Midbrain (tissue), 1 donor: ENCODE results near the gene ARPP19.
"Not testable (repeated sequence)": the region's sequence is repeated elsewhere in the genome, so short reads cannot be mapped to it uniquely, and the experiment has no call there.

Experiments
- DNase-seq: peaks from one replicate; lab custom pipeline; 2025; lab: John Stamatoyannopoulos, UW

Gene ARPP19

GRCh38 chr15:52551186-52551585, 17.6 kb downstream of the ARPP19 start:
- not testable (repeated sequence) for DNase-seq

DNA sequence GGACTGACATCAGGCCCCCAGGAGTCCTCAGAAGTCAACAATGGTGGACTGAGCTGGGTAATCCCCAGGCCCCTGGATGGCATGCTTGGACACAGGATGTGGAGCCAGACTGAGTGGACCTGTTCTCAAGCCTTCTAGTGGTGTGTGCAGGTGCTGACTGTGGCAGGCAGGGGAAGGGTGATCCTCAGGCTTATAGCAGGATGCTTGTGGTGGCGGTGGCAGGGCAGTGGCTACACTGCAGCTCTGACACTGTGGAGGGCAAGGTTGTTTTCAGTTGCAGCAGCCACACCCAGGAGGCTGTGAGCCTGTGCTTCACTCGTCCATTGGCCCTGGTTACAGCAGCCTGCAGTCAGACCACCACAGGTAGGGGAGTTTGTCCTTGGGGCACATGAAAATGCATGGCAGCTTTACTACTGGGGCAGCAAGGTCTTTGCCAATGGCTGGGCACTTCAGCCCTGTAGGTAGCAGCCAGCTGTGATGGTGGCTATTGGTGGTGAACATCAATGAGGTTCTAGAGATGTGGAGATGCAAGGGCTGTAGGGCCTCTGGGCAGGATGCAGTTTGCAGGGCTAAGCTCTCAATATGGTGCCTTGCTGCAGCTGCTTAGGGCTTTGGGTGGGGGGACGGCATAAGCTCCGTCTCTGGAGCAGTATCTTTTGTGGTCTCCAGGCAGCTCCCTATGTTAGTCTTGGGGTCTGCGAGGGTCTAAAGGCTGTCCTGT, 22.6 kb downstream of the ARPP19 start:
- no peak for DNase-seq

DNA sequence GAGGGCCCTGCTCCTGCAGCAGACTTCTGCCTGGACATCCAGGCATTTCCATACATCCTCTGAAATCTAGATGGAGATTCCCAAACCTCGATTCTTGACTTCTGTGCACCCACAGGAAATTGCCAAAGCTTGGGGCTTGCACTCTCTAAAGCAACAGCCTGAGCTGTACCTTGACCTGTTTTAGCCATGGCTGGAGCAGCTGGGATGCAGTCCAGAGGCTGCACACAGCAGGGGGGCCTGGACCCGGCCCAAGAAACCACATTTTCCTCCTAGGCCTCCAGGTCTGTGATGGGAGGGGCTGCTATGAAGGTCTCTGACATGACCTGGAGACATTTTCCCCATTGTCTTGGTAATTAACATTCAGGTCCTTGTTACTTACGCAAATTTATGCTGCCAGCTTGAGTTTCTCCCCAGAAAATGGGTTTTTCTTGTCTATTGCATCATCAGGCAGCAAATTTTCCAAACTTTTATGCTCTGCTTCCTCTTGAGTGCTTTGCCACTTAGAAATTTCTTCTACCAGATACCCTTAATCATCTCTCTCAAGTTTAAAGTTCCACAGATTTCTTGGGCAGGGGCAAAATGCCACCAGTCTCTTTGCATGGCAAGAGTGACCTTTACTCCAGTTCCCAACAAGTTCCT, 28.3 kb downstream of the ARPP19 start:
- DNase-seq: no peak

DNA sequence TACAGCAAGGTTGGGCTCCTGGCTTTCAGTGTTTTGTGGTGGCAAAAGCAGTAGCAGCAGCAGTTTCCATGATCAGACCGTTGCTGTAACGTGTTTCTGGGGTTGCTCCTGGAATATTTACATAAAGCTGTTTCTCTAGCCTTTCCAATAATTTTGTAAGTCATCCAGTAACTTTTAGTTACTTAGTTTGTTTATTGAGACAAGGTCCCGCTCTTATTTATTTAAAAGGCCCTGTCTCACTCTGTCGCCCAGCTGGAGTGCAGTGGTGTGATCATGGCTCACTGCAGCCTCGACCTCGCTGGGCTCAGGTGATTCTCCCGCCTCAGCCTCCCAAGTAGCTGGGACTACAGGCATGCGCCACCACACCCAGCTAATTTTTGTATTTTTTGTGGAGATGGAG, 31.4 kb downstream of the ARPP19 start:
- no peak for DNase-seq

DNA sequence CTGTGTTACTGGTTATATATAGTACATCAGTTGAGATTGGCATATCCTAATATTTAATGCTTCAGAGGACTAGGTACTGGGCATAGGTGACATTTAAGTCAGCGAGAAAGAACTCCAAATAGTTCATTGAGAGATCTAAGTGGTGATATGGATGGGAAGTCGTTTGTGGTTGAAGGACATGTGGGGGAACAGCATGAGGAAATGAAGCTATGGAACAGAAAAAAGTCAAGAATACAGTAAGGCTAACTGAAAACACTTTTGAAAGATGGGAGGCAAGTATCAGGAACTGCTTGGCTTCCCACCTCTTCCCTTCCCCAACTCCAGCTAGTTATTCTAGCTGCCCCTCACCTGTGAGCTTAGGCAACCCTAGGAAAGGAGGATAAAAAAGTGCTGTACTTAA, 36.4 kb downstream of the ARPP19 start:
- DNase-seq: no peak

GRCh38 chr15:52529940-52530339, 38.9 kb downstream of the ARPP19 start:
- DNase-seq: no peak

DNA sequence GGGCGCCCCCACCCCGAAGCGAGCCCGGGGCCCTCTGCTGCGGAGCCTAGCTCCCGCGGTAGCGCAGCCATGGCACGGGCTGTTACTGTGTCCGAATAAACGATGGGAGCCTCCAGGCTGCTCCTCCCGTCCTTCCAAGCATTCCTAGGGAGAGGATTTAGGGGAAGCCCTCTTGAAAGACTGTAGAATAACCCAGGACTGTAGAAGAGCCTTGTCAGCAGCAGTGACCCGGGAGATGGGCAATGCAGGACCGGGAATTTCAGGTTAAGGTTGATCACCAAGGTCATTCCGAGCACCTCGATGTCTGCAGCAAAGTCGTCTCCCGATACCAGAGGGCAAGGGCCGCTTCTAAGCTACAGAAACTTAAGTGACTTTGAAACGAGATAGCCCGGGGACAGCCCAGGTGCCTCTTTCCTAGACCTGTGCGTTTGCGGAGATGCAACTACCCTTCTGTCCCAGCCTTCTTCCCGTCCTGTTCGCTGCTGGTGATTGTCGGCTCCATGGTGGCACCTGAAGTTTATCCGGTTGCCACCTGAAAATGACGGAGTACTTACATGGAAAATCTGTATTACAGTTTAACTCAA, 39.4 kb downstream of the ARPP19 start:
- DNase-seq: peak; percentile 63

DNA sequence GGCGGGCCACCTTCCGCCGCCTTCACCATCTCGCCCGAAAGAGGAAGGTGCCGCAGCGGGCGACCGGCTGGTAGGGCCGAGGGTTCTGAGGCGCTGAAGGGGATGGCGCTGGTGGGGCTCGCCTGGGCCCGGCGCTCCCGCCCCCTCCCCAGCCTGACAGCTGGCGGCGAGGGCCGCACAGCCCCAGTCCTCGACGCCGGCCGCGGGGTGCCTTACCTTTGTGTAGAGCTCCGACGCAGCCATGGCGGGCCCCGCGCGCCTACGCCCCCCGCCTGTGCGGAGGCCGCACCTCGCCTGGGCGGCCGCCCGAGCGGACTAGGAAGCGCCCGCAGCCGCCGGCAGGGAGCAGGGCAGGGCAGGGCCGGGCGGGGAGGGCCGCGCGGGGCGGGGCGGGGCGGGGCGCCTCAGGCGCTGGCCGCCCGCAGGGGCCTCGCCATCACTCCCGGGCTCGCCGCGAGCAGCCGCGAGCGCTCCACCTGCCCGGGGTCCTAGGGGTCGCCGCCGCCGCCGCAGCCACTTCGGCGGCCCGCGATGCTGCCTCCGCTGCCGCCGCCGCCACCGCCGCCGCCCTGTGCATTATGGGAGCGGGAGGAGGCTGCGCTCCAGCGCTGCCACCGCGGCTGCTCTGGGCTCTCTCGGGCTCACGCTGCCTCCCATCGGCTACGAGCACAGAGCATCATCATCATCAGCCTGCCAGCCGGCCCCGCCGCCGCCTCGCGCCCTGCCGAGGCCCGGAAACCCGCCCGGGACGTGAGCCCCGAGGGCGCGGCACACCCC, 40.1 kb downstream of the ARPP19 start, which contains the start of gene MYO5A:
Gene MYO5A, minus strand, starts transcription at position 317 of the 777 bp plus-strand sequence. Its CDS starts 74 bp downstream, at position 243.
- peak; percentile 78 for DNase-seq

- peak; percentile 60 for DNase-seq
Observed at GRCh38 chr15:52527911-52528563, 40.8 kb downstream of the ARPP19 start.

DNA sequence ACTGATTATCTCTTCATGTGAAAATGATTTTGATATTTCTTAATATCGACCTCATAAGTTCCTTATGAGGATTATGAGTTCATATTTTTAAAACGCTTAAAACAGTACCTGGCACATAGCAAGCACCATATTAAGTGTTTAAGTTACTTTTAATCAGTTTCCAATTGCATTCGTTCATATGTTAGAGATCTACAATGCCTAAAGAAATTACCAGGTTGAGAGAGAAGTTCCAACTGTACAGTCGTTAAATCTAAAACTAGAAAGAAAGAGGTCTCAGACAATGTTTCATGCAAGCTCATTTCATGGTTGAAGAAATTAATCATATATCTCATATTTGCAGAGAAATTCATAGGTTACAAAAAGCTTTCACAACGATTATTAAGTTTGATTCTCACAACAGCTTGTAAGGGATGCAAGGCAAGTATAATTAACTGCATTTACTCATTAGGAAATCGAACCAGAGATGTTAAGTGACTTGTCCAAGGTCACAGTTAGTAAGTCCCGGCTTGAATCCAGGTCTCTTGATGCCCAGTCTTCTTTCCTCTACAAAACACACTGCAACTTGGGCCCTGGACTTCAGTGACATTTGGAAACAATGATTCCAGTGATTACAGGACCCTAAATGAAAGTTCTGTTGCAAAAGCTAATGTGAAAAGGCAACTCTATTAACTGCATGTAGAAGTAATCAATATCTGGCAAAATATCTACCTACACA, 41.5 kb downstream of the ARPP19 start:
- no peak for DNase-seq

GRCh38 chr15:52524223-52525136, 44.4 kb downstream of the ARPP19 start:
- DNase-seq: no peak

DNA sequence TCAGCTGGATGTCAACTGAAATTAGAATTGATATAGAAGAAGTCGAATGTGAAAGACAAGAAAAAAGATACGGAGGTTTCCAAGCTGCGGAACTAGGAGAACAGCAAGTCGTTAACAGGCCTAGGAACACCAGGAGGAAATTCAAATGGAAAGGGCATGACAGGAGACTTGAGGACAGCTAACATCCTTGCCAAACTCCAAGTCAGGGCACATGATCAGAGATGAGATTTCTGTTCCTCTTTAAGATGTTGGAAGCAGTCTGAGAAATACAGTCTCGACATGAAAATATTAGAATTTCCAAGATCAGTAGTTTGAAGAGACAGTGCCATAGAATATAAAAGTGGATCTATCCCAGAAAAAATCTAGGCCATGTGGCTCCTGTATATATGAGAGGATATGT, 45.2 kb downstream of the ARPP19 start:
- peak; percentile 11 for DNase-seq

DNA sequence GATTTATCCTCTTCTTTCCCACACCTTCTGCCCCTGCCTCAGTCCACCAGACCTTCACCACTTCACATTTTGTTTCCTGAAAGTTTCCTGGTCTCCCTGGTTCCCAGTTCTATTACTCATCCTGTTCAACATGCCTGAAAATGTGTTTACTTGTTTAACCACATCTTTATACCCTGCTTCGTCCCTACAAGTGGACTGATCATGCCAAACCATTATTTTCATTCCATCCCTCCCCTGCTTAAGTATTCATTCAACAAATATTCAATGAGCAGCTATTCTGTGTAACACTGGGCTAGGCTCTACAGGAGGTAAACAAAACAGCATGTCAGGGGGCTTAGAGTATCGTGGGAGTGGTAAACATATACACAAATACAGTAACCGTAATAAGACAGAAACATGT, 45.6 kb downstream of the ARPP19 start:
- no peak for DNase-seq

- DNase-seq: no peak
Observed at GRCh38 chr15:52521682-52522081, 47.1 kb downstream of the ARPP19 start.

- DNase-seq: no peak
Observed at GRCh38 chr15:52520421-52520820, 48.4 kb downstream of the ARPP19 start.

DNA sequence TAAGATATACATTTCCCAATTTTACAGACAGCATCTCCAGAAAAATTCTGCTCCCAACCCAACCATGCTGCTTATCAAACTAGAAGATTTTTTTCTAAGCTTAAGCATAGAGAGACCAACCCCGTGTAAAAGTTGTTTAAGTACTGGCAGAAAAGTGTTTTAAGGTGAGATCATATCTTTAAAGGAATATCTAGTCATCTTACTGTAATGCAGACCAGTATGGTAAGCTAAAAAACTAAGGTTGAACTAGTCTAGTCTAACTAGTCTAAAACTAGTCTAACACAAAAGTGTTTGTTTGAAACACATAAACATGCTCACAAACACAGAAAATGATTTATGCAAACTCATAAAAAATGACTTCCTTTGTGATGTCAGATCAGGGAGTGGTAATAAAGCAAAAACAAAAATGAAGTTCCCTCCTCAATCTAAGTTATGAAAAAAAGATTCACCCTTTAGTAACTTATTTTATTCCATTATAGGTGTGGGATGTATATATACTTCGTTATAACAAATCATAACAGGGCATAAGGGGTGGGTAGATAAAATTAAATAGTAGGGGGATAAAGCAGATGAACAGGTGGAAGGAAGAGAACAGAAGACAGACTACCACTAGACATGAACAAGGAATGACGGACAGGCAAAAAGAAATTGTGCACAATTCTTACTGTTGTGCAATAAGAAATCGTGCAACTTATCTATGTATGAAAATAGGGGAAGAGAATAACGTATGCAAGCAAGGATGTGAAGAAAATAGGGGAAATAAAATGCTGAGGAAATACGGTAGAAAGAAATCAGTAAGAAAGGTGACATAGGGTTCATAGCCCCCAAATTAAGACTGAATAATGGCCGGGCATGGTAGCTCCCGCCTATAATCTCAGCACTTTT, 50.1 kb downstream of the ARPP19 start:
- DNase-seq: no peak

- no peak for DNase-seq
Observed at GRCh38 chr15:52517014-52517413, 51.8 kb downstream of the ARPP19 start.

GRCh38 chr15:52515343-52515742, 53.5 kb downstream of the ARPP19 start:
- DNase-seq: no peak

DNA sequence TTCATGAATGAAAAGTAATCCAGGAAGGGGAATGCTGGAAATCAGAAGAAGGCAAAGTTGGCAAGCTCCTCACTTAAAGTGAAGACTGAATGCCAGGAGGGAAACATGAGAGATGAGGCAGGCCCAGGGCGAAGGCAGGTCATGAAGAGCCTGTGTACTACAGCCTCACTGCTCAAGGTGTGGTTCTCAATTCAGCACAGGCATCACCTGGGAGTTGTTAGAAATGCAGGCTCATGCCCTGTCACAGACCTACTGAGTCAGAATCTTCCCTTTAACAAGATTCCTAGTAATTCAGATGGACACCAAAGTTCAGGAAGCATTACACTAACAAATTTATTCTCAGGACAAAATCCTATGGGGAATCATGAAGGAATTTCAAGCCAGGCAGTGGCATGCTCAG, 54.3 kb downstream of the ARPP19 start:
- DNase-seq: no peak
